GM23338 (cell line): ENCODE results near the gene CD14. TPM values are rescaled to one million over a fixed set of nuclear protein-coding genes. Genes with fewer than 3 reads are reported as not detected.

ENCODE experiments used
- ATAC-seq: fragments of 200-7000 bp; cut with Tn5 transposase; 3 replicates; pipeline ENCODE4 v1.9.1; 2020
- DNase-seq: peaks from one replicate; pipeline ENCODE4 v3.0.0-alpha.2; 2015; ENCODE audit warnings: low spot score
- H2AFZ ChIP-seq: fragments of 200-600 bp; sonication (generic); 2 replicates; pipeline ENCODE4 v1.8.0; 2016; ENCODE audit warnings: antibody characterized with exemption, mild to moderate bottlenecking, moderate library complexity
- H3F3A ChIP-seq: fragments of 200-600 bp; sonication (generic); replicated peaks from 2 replicates; pipeline ENCODE4 v1.8.0; 2017; ENCODE audit warnings: antibody characterized with exemption, mixed run types, low read depth
- H3K27ac ChIP-seq: fragments of 200-600 bp; sonication (generic); 2 replicates; pipeline ENCODE4 v1.6.1; 2016; ENCODE audit warnings: low read depth
- H3K27me3 ChIP-seq: fragments of 200-600 bp; sonication (generic); 2 replicates; pipeline ENCODE4 v1.8.0; 2016; ENCODE audit warnings: mild to moderate bottlenecking, mixed run types, moderate library complexity; ENCODE audit not compliant: insufficient read depth
- H3K36me3 ChIP-seq: fragments of 200-600 bp; sonication (generic); 2 replicates; pipeline ENCODE4 v1.8.0; 2016; ENCODE audit warnings: mild to moderate bottlenecking; ENCODE audit not compliant: insufficient read depth
- H3K4me1 ChIP-seq: fragments of 200-600 bp; sonication (generic); 2 replicates; pipeline ENCODE4 v1.8.0; 2016; ENCODE audit warnings: mild to moderate bottlenecking, moderate library complexity; ENCODE audit not compliant: insufficient read depth
- H3K4me2 ChIP-seq: fragments of 200-600 bp; sonication (generic); 2 replicates; pipeline ENCODE4 v1.7.1; 2017; ENCODE audit warnings: mixed run types
- H3K4me3 ChIP-seq: fragments of 200-600 bp; sonication (generic); 2 replicates; pipeline ENCODE4 v1.6.1; 2016; ENCODE audit warnings: mixed run types
- H3K79me2 ChIP-seq: fragments of 200-600 bp; sonication (generic); replicated peaks from 2 replicates; pipeline ENCODE4 v1.8.0; 2017; ENCODE audit warnings: mild to moderate bottlenecking; ENCODE audit not compliant: insufficient read depth
- H3K9me2 ChIP-seq: fragments of 200-600 bp; sonication (generic); 2 replicates; pipeline ENCODE4 v1.8.0; 2017; ENCODE audit not compliant: insufficient read depth
- H4K20me1 ChIP-seq: fragments of 200-600 bp; sonication (generic); replicated peaks from 2 replicates; pipeline ENCODE4 v1.8.0; 2017; ENCODE audit warnings: mild to moderate bottlenecking; ENCODE audit not compliant: insufficient read depth
- H3K27ac Mint-ChIP-seq: 2 replicates; pipeline ENCODE4 v1.8.0; 2020; ENCODE audit warnings: inconsistent platforms, mild to moderate bottlenecking, moderate library complexity, mixed read lengths
- H3K27me3 Mint-ChIP-seq: 3 replicates; pipeline ENCODE4 v1.8.0; 2022; ENCODE audit warnings: low read depth, mild to moderate bottlenecking, moderate library complexity, mixed read lengths, inconsistent platforms; ENCODE audit not compliant: insufficient read depth, poor library complexity
- H3K36me3 Mint-ChIP-seq: 3 replicates; pipeline ENCODE4 v1.8.0; 2021; ENCODE audit warnings: low read depth, mild to moderate bottlenecking, inconsistent platforms, moderate library complexity, mixed read lengths
- H3K4me1 Mint-ChIP-seq: 3 replicates; pipeline ENCODE4 v1.8.0; 2020; ENCODE audit warnings: mild to moderate bottlenecking, inconsistent platforms, mixed read lengths
- H3K4me3 Mint-ChIP-seq: 3 replicates; pipeline ENCODE4 v1.8.0; 2021; ENCODE audit warnings: moderate library complexity, mild to moderate bottlenecking, inconsistent platforms, mixed read lengths
- H3K9me3 Mint-ChIP-seq: 3 replicates; pipeline ENCODE4 v1.8.0; 2020; ENCODE audit warnings: moderate library complexity, mild to moderate bottlenecking, inconsistent platforms, mixed read lengths
- CREB1 ChIP-seq: fragments of 250-450 bp; sonication (Bioruptor Pico); IDR thresholded peaks from 2 replicates; pipeline ENCODE4 v1.5.0; 2020; ENCODE audit warnings: low read depth, mild to moderate bottlenecking, moderate library complexity
- EZH2phosphoT487 ChIP-seq: fragments of 200-600 bp; sonication (generic); IDR thresholded peaks from one replicate; pipeline ENCODE4 v1.8.1; 2018; ENCODE audit warnings: antibody characterized with exemption; ENCODE audit not compliant: unreplicated experiment
- JUNB ChIP-seq: IDR thresholded peaks from one replicate; pipeline ENCODE4 v1.6.1; 2016; ENCODE audit warnings: antibody characterized with exemption; ENCODE audit not compliant: unreplicated experiment
- NANOG ChIP-seq: IDR thresholded peaks from 2 replicates; pipeline ENCODE4 v1.6.1; 2016; ENCODE audit warnings: antibody characterized with exemption, borderline replicate concordance
- POLR2AphosphoS5 ChIP-seq: IDR thresholded peaks from 2 replicates; pipeline ENCODE4 v1.6.1; 2016; ENCODE audit warnings: antibody characterized with exemption, low read depth
- STAT1 ChIP-seq: IDR thresholded peaks from one replicate; pipeline ENCODE4 v1.6.1; 2016; ENCODE audit warnings: antibody characterized with exemption; ENCODE audit not compliant: unreplicated experiment
- ZNF114 ChIP-seq: fragments of 250-450 bp; sonication (Bioruptor Pico); IDR thresholded peaks from 2 replicates; pipeline ENCODE4 v1.5.0; 2020; ENCODE audit warnings: mild to moderate bottlenecking, moderate library complexity
- ZNF331 ChIP-seq: fragments of 250-450 bp; sonication (Bioruptor Pico); IDR thresholded peaks from 2 replicates; pipeline ENCODE4 v1.5.0; 2020; ENCODE audit warnings: low read depth, mild to moderate bottlenecking, moderate library complexity
- polyA plus RNA-seq: library from polyadenylated mRNA; unstranded; fragments of >200 nt; fragmentation: Nextera tagmentation; extraction: Ambion mirVana; gene quantifications from 2 replicates; pipeline ENCODE4 v1.2.1, GENCODE V29; 2016
- total RNA-seq: library from RNA; depleted of rRNA; stranded (reverse); fragments of >200 nt; shearing (Covaris generic); gene quantifications from 2 replicates; pipeline ENCODE4 v1.2.3, GENCODE V29; 2014
- TF ChIP-seq, protein P1 (sequence below): fragments of 250-450 bp; sonication (Bioruptor Pico); IDR thresholded peaks from 2 replicates; pipeline ENCODE4 v1.5.0; 2020; ENCODE audit warnings: mild to moderate bottlenecking, moderate library complexity

The CD14 gene
- total and polyA plus RNA-seq, 2 experiments from 2014 or later = not detected

- Mint-ChIP-seq H3K4me3 (no peak overlapping the region), H3K27ac (no peak overlapping the region), H3K36me3 (peaks cover 54% of the 10 kb centered on the region), H3K9me3 (no peaks in the 10 kb centered on the region; the same call in 2 of the 3 replicates), H3K4me1 (peaks cover 14% of the 10 kb centered on the region), H3K27me3 (peaks cover 21% of the 10 kb centered on the region)
- no peak overlapping the region for H3K27ac ChIP-seq
- no peaks in the 10 kb centered on the region for H3F3A ChIP-seq
- H3K79me2 ChIP-seq = peaks cover 30% of the 10 kb centered on the region
- no peaks in the 10 kb centered on the region for H3K9me2 ChIP-seq
- no peak for DNase-seq
- no peaks in the 10 kb centered on the region for H3K27me3 ChIP-seq
- ATAC-seq = no peak
- no peak for TF ChIP-seq ZNF114 (CRISPR knock-in tag)
- TF ChIP-seq, protein P1, sequence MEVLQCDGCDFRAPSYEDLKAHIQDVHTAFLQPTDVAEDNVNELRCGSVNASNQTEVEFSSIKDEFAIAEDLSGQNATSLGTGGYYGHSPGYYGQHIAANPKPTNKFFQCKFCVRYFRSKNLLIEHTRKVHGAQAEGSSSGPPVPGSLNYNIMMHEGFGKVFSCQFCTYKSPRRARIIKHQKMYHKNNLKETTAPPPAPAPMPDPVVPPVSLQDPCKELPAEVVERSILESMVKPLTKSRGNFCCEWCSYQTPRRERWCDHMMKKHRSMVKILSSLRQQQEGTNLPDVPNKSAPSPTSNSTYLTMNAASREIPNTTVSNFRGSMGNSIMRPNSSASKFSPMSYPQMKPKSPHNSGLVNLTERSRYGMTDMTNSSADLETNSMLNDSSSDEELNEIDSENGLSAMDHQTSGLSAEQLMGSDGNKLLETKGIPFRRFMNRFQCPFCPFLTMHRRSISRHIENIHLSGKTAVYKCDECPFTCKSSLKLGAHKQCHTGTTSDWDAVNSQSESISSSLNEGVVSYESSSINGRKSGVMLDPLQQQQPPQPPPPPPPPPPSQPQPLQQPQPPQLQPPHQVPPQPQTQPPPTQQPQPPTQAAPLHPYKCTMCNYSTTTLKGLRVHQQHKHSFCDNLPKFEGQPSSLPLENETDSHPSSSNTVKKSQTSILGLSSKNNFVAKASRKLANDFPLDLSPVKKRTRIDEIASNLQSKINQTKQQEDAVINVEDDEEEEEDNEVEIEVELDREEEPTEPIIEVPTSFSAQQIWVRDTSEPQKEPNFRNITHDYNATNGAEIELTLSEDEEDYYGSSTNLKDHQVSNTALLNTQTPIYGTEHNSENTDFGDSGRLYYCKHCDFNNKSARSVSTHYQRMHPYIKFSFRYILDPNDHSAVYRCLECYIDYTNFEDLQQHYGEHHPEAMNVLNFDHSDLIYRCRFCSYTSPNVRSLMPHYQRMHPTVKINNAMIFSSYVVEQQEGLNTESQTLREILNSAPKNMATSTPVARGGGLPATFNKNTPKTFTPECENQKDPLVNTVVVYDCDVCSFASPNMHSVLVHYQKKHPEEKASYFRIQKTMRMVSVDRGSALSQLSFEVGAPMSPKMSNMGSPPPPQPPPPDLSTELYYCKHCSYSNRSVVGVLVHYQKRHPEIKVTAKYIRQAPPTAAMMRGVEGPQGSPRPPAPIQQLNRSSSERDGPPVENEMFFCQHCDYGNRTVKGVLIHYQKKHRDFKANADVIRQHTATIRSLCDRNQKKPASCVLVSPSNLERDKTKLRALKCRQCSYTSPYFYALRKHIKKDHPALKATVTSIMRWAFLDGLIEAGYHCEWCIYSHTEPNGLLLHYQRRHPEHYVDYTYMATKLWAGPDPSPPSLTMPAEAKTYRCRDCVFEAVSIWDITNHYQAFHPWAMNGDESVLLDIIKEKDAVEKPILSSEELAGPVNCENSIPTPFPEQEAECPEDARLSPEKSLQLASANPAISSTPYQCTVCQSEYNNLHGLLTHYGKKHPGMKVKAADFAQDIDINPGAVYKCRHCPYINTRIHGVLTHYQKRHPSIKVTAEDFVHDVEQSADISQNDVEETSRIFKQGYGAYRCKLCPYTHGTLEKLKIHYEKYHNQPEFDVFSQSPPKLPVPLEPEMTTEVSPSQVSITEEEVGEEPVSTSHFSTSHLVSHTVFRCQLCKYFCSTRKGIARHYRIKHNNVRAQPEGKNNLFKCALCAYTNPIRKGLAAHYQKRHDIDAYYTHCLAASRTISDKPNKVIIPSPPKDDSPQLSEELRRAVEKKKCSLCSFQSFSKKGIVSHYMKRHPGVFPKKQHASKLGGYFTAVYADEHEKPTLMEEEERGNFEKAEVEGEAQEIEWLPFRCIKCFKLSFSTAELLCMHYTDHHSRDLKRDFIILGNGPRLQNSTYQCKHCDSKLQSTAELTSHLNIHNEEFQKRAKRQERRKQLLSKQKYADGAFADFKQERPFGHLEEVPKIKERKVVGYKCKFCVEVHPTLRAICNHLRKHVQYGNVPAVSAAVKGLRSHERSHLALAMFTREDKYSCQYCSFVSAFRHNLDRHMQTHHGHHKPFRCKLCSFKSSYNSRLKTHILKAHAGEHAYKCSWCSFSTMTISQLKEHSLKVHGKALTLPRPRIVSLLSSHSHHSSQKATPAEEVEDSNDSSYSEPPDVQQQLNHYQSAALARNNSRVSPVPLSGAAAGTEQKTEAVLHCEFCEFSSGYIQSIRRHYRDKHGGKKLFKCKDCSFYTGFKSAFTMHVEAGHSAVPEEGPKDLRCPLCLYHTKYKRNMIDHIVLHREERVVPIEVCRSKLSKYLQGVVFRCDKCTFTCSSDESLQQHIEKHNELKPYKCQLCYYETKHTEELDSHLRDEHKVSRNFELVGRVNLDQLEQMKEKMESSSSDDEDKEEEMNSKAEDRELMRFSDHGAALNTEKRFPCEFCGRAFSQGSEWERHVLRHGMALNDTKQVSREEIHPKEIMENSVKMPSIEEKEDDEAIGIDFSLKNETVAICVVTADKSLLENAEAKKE (CRISPR knock-in tag) = no peak
- TF ChIP-seq EZH2phosphoT487 = no peak
- no peak for TF ChIP-seq NANOG
- TF ChIP-seq JUNB = no peak
- TF ChIP-seq CREB1 = no peak
- TF ChIP-seq STAT1 = no peak
- TF ChIP-seq POLR2AphosphoS5 = no peak
- no peak for TF ChIP-seq ZNF331
- H3K36me3 ChIP-seq = peaks cover 19% of the 10 kb centered on the region; the same call in 1 of the 2 replicates
- H4K20me1 ChIP-seq = peaks cover 7% of the 10 kb centered on the region
- peaks cover 23% of the 10 kb centered on the region; the same call in 1 of the 2 replicates for H3K4me1 ChIP-seq
- H3K4me3 ChIP-seq = no peak overlapping the region
- H3K4me2 ChIP-seq = no peak overlapping the region
- H2AFZ ChIP-seq = no peak overlapping the region
Measured at GRCh38 chr5:140642718-140643117, 9.7 kb upstream of the CD14 start.
